Measurements from ENCODE around the gene SLC15A4. TPM values are rescaled to one million over a fixed set of nuclear protein-coding genes. Genes with fewer than 3 reads are reported as not detected.

SLC15A4 gene
- total and polyA plus RNA-seq, 2 of the 13 experiments (the other 11 are each of a cell fraction or from before 2014, with no cell fraction given), result 17.3 to 22.7 TPM

DNA sequence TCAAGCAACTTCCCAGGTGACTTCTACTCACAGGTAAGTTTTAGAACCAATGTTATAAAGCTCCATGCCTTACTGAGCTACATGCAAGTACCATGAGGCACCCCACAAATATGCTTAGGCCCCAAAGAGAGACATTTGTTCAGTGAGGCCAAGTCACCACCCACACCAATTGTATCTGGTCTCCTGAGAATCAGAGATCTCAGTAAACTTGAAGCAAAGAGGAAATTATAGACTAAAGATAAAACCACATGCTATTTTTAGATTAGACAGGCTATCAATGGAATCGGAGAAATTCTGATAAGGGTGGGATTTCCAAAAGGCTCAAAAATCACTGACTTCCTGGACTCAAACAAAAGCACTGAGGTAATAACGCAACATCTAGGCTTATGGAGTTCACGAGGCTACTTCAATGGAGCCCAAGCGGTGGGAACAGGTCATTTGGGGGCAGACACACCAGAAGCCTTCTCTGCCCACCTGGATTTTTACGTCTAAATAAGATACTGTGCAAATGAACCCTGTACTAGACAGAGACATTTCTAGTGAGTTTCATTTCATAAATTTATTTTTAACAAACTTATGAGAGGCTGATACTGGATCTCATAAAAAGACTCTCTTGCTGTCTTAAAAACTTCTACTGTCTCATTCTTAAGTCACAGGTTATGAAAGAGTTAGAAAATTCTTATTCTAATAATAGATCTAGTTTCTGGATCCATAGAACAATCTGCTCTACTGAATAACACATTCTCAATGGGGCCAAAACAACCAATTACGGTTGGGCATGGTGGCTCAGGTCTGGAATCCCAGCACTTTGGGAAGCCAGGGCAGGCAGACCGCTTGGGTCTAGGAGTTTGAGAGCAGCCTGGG lies 7.7 kb downstream of the SLC15A4 start:
- Histone ChIP-seq H3K27me3 (ENCODE audit: control insufficient read depth in 1 of 2, insufficient read depth in 2 of 2, low read length in 2 of 2) (no peaks in the 10 kb centered on the region), H3K27ac (ENCODE audit: extremely low read length, insufficient read depth, low read length) (no peak overlapping the region), H3K79me2 (ENCODE audit: insufficient read depth, low read length) (peaks cover 78% of the 10 kb centered on the region), H3K9me3 (ENCODE audit: low read length) (no peaks in the 10 kb centered on the region), H3K4me1 (ENCODE audit: insufficient read depth, low read length) (peaks cover 28% of the 10 kb centered on the region), H3K36me3 (replicated peaks in 1 of 2; ENCODE audit: control insufficient read depth in 1 of 2, insufficient read depth in 2 of 2, low read length in 2 of 2) (peaks cover 7 to 42% of the 10 kb centered on the region in 2 experiments; a peak in 4 of 5 replicates), H2AFZ (ENCODE audit: low read length) (no peak overlapping the region), H3K4me3 (replicated peaks in 1 of 3; ENCODE audit: insufficient read depth in 1 of 3, low read depth in 2 of 3, low read length in 3 of 3) (no peak overlapping the region), H3K4me2 (ENCODE audit: low read depth, low read length) (no peak overlapping the region), H4K20me1 (ENCODE audit: insufficient read depth, low read length) (peaks cover 16% of the 10 kb centered on the region), H3K9ac (ENCODE audit: insufficient read depth, low read depth, low read length) (no peak overlapping the region)
- WGBS (ENCODE audit: low lambda C conversion rate), result 96% methylated on average over 7 of the region's 7 CpGs
- CTCF ChIA-PET (ENCODE audit: low intra/inter-chr PET ratio, low total read pairs), result no interaction called here
- no peak for TF ChIP-seq REXO4 (CRISPR knock-in tag; IDR thresholded peaks at IDR 0.05; ENCODE audit: borderline replicate concordance)
- TF ChIP-seq SIN3A (IDR thresholded peaks at IDR 0.05; ENCODE audit: borderline replicate concordance, low read depth, low read length), result no peak
- TF ChIP-seq, protein P1, sequence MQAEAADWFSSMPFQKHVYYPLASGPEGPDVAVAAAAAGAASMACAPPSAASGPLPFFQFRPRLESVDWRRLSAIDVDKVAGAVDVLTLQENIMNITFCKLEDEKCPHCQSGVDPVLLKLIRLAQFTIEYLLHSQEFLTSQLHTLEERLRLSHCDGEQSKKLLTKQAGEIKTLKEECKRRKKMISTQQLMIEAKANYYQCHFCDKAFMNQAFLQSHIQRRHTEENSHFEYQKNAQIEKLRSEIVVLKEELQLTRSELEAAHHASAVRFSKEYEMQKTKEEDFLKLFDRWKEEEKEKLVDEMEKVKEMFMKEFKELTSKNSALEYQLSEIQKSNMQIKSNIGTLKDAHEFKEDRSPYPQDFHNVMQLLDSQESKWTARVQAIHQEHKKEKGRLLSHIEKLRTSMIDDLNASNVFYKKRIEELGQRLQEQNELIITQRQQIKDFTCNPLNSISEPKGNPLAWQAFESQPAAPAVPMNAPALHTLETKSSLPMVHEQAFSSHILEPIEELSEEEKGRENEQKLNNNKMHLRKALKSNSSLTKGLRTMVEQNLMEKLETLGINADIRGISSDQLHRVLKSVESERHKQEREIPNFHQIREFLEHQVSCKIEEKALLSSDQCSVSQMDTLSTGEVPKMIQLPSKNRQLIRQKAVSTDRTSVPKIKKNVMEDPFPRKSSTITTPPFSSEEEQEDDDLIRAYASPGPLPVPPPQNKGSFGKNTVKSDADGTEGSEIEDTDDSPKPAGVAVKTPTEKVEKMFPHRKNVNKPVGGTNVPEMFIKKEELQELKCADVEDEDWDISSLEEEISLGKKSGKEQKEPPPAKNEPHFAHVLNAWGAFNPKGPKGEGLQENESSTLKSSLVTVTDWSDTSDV (CRISPR knock-in tag; IDR thresholded peaks at IDR 0.05), result no peak
- TF ChIP-seq GZF1 (CRISPR knock-in tag; IDR thresholded peaks at IDR 0.05), result no peak
- TF ChIP-seq RBM22 (optimal IDR thresholded peaks at IDR 0.05; ENCODE audit: low read length), result no peak
- no peak for TF ChIP-seq CEBPB (IDR thresholded peaks at IDR 0.05; ENCODE audit: borderline replicate concordance, low read depth, low read length)
- TF ChIP-seq ZNF501 (CRISPR knock-in tag; IDR thresholded peaks at IDR 0.05), result no peak
- TF ChIP-seq ZNF326 (CRISPR knock-in tag; IDR thresholded peaks at IDR 0.05; ENCODE audit: borderline replicate concordance), result no peak
- no TSS peak for BruUV-seq (replicated peaks)
- no peak for ATAC-seq
- FAIRE-seq, result no peak
- in situ Hi-C loops (cut with HindIII; ENCODE audit: extremely low pct_ligation_motif_present, low pct_unique_long_range_greater_than_20kb), result no loop called here
- intact Hi-C loops (cut with micrococcal nuclease; ENCODE audit: unreplicated experiment), result no loop called here
- POLR2A ChIA-PET, result no interaction called here
- no peak for DNase-seq (ENCODE audit: low spot score)
